Lung (tissue), 12 donors: Measurements from ENCODE around the gene GOLIM4. TPM values are rescaled to one million over a fixed set of nuclear protein-coding genes. Genes with fewer than 3 reads are reported as not detected.

Source experiments
- ATAC-seq: fragments of 200-7000 bp; cut with Tn5 transposase; one replicate; pipeline ENCODE4 v1.9.1; 2020; ENCODE audit warnings: moderate number of reproducible peaks; ENCODE audit not compliant: insufficient read depth, low FRiP score
- DNase-seq, 3 donors: peaks; one replicate each; pipeline ENCODE4 v3.0.0-alpha.2; 2013 to 2017
- H3K27ac ChIP-seq, 2 donors: one replicate each; pipeline ENCODE4 v1.5.1; 2013; ENCODE audit warnings: mild to moderate bottlenecking in 2 of 2, moderate library complexity in 2 of 2, control low read depth in 1 of 2, inconsistent platforms in 1 of 2, low read depth in 1 of 2, low read length in 1 of 2
- H3K27me3 ChIP-seq, 3 donors: one replicate each; pipeline ENCODE4 v1.5.1; 2013; ENCODE audit warnings: low read length in 2 of 3; ENCODE audit not compliant: control insufficient read depth in 3 of 3, insufficient read depth in 3 of 3
- H3K36me3 ChIP-seq, 4 donors: one replicate each; pipeline ENCODE4 v1.5.1; 2013; ENCODE audit warnings: low read length in 4 of 4, mild to moderate bottlenecking in 1 of 4, moderate library complexity in 1 of 4; ENCODE audit not compliant: control insufficient read depth in 4 of 4, insufficient read depth in 4 of 4
- H3K4me1 ChIP-seq, 5 donors: one replicate each; pipeline ENCODE4 v1.5.1; 2013; ENCODE audit warnings: low read length in 5 of 5, mild to moderate bottlenecking in 2 of 5, moderate library complexity in 1 of 5; ENCODE audit not compliant: control insufficient read depth in 5 of 5, insufficient read depth in 5 of 5
- H3K4me3 ChIP-seq: one replicate; pipeline ENCODE4 v1.5.1; 2013; ENCODE audit warnings: mild to moderate bottlenecking, control low read depth, moderate library complexity
- H3K9ac ChIP-seq, 2 donors: one replicate each; pipeline ENCODE4 v1.5.1; 2013; ENCODE audit warnings: low read length in 2 of 2, control low read depth in 1 of 2; ENCODE audit not compliant: insufficient read depth in 1 of 2
- H3K9me3 ChIP-seq, 4 donors: one replicate each; pipeline ENCODE4 v1.5.1; 2013; ENCODE audit warnings: low read length in 3 of 4, mild to moderate bottlenecking in 1 of 4, moderate library complexity in 1 of 4; ENCODE audit not compliant: control insufficient read depth in 4 of 4, insufficient read depth in 3 of 4
- CTCF ChIP-seq: IDR thresholded peaks from 2 replicates; pipeline ENCODE4 v1.5.1; 2012; ENCODE audit warnings: mild to moderate bottlenecking; ENCODE audit errors: control extremely low read depth, extremely low read depth
- WGBS, 2 donors: extraction: QIAGEN DNeasy Blood & Tissue Kit; methylation state at CpG; one replicate each; pipeline ENCODE4 v1.1.7; 2013; 5-methylcytosine and 5-hydroxymethylcytosine counted together
- polyA plus RNA-seq, 2 donors: library from polyadenylated mRNA; stranded (reverse); fragments of 200-250 nt; gene quantifications; one replicate each; pipeline ENCODE4 v1.2.1, GENCODE V29; 2013
- total RNA-seq, 2 donors: library from RNA; depleted of rRNA in 1 of 2; stranded (reverse); fragments of >200 nt in 1 of 2; gene quantifications; one replicate each; pipeline ENCODE4 v1.2.1, GENCODE V29; 2014 to 2021
- donor health status: control.
- donor health status: control.
- donor health status: Bipolar disorder and iron deficiency.
- donor health status: healthy.
- donor health status: DM: yes; HTN: yes; CAD: no.

GOLIM4 gene
- total and polyA plus RNA-seq, 4 donors, result 22.2 to 52.9 (median 33.3) TPM

GRCh38 chr3:168091302-168091858, 4.3 kb downstream of the GOLIM4 start:
- Histone ChIP-seq H3K4me3 (no peak overlapping the region), H3K9me3 (no peaks in the 10 kb centered on the region), H3K9ac (no peak overlapping the region), H3K36me3 (no peaks in the 10 kb centered on the region), H3K27ac (no peak overlapping the region), H3K27me3 (no peaks in the 10 kb centered on the region), H3K4me1 (peaks cover 2 to 44% (median 12%) of the 10 kb centered on the region in 5 donors)
- 60 to 81% methylated on average over 3 of the region's 3 CpGs for WGBS, 2 donors
- peak in 1 of 3 donors; percentile 31 for DNase-seq
- ATAC-seq, result no peak
- TF ChIP-seq CTCF, result no peak

- TF ChIP-seq CTCF, result no peak
- ATAC-seq, result no peak
- peaks cover 0 to 47% (median 12%) of the 10 kb centered on the region in 5 donors for H3K4me1 ChIP-seq
- no peaks in the 10 kb centered on the region for H3K36me3 ChIP-seq
- H3K9me3 ChIP-seq, result no peaks in the 10 kb centered on the region
- no peak overlapping the region for H3K27ac ChIP-seq
- no peaks in the 10 kb centered on the region for H3K27me3 ChIP-seq
- no peak overlapping the region for H3K9ac ChIP-seq
- DNase-seq, result no peak
- 79 to 87% methylated on average over 6 of the region's 6 CpGs for WGBS, 2 donors
- H3K4me3 ChIP-seq, result no peak overlapping the region
Measured at GRCh38 chr3:168090306-168091085, 5.2 kb downstream of the GOLIM4 start.

GRCh38 chr3:168089179-168089771, 6.4 kb downstream of the GOLIM4 start:
- H3K36me3 ChIP-seq, result no peaks in the 10 kb centered on the region
- H3K27me3 ChIP-seq, result no peaks in the 10 kb centered on the region
- H3K4me1 ChIP-seq, result peaks cover 0 to 55% (median 12%) of the 10 kb centered on the region in 5 donors
- H3K9ac ChIP-seq, result no peak overlapping the region
- no peak for TF ChIP-seq CTCF
- H3K4me3 ChIP-seq, result no peak overlapping the region
- no peaks in the 10 kb centered on the region for H3K9me3 ChIP-seq
- WGBS, 2 donors, result 93 to 97% methylated on average over 4 of the region's 4 CpGs
- ATAC-seq (no peak), DNase-seq (no peak)
- H3K27ac ChIP-seq, result no peak overlapping the region
